Tibial nerve (tissue), 4 donors: Measurements from ENCODE around the gene CA10.

Experiments
- EP300 ChIP-seq, 2 donors: sonication (generic); formaldehyde crosslinking; IDR thresholded peaks; one replicate each; pipeline ENCODE4 v1.6.1; 2017; ENCODE audit warnings: antibody characterized with exemption in 2 of 2, mild to moderate bottlenecking in 1 of 2
- TF ChIP-seq, protein P1 (sequence below), 5 experiments: fragments of 200-600 bp in 3 of 5; fragments of 450-650 bp in 2 of 5; sonication (generic) in 3 of 5; IDR thresholded peaks; one replicate each; pipeline ENCODE4 v1.5.1; 2016 to 2019; ENCODE audit warnings: antibody characterized with exemption in 5 of 5, mild to moderate bottlenecking in 3 of 5, moderate library complexity in 2 of 5

DNA sequence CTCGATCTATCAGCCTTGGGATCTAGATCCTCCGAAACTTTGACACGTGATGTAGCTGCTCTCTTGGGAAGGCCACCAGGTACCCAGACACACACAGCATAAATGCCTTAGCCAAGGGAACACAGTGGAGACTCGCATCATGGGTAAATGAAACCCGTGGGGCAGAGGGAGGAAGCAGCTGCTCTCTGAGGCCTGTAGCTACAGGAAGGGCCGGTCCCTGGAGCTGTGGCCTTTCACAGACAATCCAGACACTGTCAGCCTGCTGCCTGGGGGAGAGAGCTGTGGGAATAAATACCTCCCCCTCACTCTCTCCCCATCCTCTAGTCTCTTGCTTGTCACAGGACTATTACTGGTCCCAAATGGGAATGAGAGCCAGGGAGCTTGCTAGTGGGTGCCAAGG, 546.9 kb downstream of the CA10 start:
- TF ChIP-seq, protein P1, sequence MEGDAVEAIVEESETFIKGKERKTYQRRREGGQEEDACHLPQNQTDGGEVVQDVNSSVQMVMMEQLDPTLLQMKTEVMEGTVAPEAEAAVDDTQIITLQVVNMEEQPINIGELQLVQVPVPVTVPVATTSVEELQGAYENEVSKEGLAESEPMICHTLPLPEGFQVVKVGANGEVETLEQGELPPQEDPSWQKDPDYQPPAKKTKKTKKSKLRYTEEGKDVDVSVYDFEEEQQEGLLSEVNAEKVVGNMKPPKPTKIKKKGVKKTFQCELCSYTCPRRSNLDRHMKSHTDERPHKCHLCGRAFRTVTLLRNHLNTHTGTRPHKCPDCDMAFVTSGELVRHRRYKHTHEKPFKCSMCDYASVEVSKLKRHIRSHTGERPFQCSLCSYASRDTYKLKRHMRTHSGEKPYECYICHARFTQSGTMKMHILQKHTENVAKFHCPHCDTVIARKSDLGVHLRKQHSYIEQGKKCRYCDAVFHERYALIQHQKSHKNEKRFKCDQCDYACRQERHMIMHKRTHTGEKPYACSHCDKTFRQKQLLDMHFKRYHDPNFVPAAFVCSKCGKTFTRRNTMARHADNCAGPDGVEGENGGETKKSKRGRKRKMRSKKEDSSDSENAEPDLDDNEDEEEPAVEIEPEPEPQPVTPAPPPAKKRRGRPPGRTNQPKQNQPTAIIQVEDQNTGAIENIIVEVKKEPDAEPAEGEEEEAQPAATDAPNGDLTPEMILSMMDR (IDR thresholded peaks at IDR 0.05), result no peak
- TF ChIP-seq EP300 (IDR thresholded peaks at IDR 0.05), result no peak
